ENCODE data around the gene RNF31.

RNF31 gene

GRCh38 chr14:24110523-24110922, 36.8 kb upstream of the RNF31 start:
- no peak for DNase-seq (ENCODE audit: low spot score)
- ChIA-PET CTCF (interaction anchor here (3.6 kb wide), 1 partner anchor 53 kb away, joined by 39 read pairs; no protein-coding TSS in a partner anchor), POLR2A (ENCODE audit: low non-redundant PET) (no interaction called here)
- no peak overlapping the region for H3K27ac ChIP-seq
- no peak for TF ChIP-seq CTCF (conservative IDR thresholded peaks at IDR 0.05; ENCODE audit: low read depth)

- DNase-seq (ENCODE audit: low spot score), result no peak
- H3K27ac ChIP-seq, result peak overlapping the region; percentile 99
- ChIA-PET POLR2A (ENCODE audit: low non-redundant PET) (interaction anchor here (0.7 to 2.0 kb wide), 7 partner anchors 19 to 129 kb away, joined by 3 to 12 read pairs (median 4); partner anchors contain the start of genes PCK2, PSME1, PSME2 and RNF31), CTCF (interaction anchor here (0.6 kb wide), 2 partner anchors 61 to 74 kb away, joined by 3 read pairs; no protein-coding TSS in a partner anchor)
- no peak for TF ChIP-seq CTCF (conservative IDR thresholded peaks at IDR 0.05; ENCODE audit: low read depth)
Measured at GRCh38 chr14:24113379-24113800, 33.9 kb upstream of the RNF31 start.

GRCh38 chr14:24113801-24114531, 33.3 kb upstream of the RNF31 start:
- peak overlapping the region; percentile 99 for H3K27ac ChIP-seq
- CTCF ChIA-PET, result interaction anchor here (0.6 kb wide), 2 partner anchors 61 to 73 kb away, joined by 3 read pairs; no protein-coding TSS in a partner anchor
- DNase-seq (ENCODE audit: low spot score), result peak; percentile 78
- TF ChIP-seq CTCF (conservative IDR thresholded peaks at IDR 0.05; ENCODE audit: low read depth), result no peak
- POLR2A ChIA-PET (ENCODE audit: low non-redundant PET), result interaction anchor here (0.7 to 2.0 kb wide), 10 partner anchors 10 to 128 kb away, joined by 3 to 12 read pairs (median 4); partner anchors contain the start of genes IRF9, PCK2, PSME1 and PSME2

- no peak for TF ChIP-seq CTCF (conservative IDR thresholded peaks at IDR 0.05; ENCODE audit: low read depth)
- ChIA-PET POLR2A (ENCODE audit: low non-redundant PET) (interaction anchor here (0.7 to 2.0 kb wide), 10 partner anchors 9 to 769 kb away, joined by 3 to 12 read pairs (median 4); partner anchors contain the start of genes IRF9, PCK2, PSME1 and PSME2), CTCF (no interaction called here)
- peak; percentile 99 for DNase-seq (ENCODE audit: low spot score)
- peak within 1 kb of the TSS; percentile 99 for H3K27ac ChIP-seq
Measured at GRCh38 chr14:24114532-24115421, 32.5 kb upstream of the RNF31 start, which contains the start of the genes DCAF11 and NRL. DCAF11 (plus strand) TSS chr14:24114777; CDS start chr14:24115595, 818 bp downstream. NRL (minus strand) TSS chr14:24114949; CDS start chr14:24082848, 32,101 bp downstream.

- POLR2A ChIA-PET (ENCODE audit: low non-redundant PET), result interaction anchor here (0.7 to 1.7 kb wide), 2 partner anchors 31 to 770 kb away, joined by 3 read pairs; partner anchors contain the start of gene RNF31
- CTCF ChIA-PET, result interaction anchor here (0.5 kb wide), 1 partner anchor 149 kb away, joined by 3 read pairs; no protein-coding TSS in a partner anchor
- H3K27ac ChIP-seq, result peak overlapping the region; percentile 99
- no peak for TF ChIP-seq CTCF (conservative IDR thresholded peaks at IDR 0.05; ENCODE audit: low read depth)
- no peak for DNase-seq (ENCODE audit: low spot score)
Measured at GRCh38 chr14:24115422-24116127, 31.7 kb upstream of the RNF31 start.
